Spleen (tissue), 11 donors: ENCODE measurements around the gene ARL11. TPM values are rescaled to one million over a fixed set of nuclear protein-coding genes. Genes with fewer than 3 reads are reported as not detected.

ENCODE experiments used
- DNase-seq: peaks from one replicate; pipeline ENCODE4 v3.0.0-alpha.2; 2020
- H3K27ac ChIP-seq, 8 donors: fragments of 200-600 bp; sonication (generic) in 7 of 8; 1 replicate in 4 of 8; 2 replicates in 4 of 8; pipeline versions ENCODE4 v1.5.0 to v1.8.0; 2016 to 2021; ENCODE audit warnings: inconsistent platforms in 4 of 8, mild to moderate bottlenecking in 4 of 8, moderate library complexity in 1 of 8
- H3K27me3 ChIP-seq, 7 donors: fragments of 200-600 bp; sonication (generic) in 6 of 7; replicated peaks in 1 of 7; 1 replicate in 4 of 7; 2 replicates in 3 of 7; pipeline versions ENCODE4 v1.5.0 to v1.8.0; 2016 to 2021; ENCODE audit warnings: inconsistent platforms in 3 of 7, mild to moderate bottlenecking in 1 of 7
- H3K36me3 ChIP-seq, 6 donors: fragments of 200-600 bp; sonication (generic) in 5 of 6; 1 replicate in 4 of 6; 2 replicates in 2 of 6; pipeline versions ENCODE4 v1.5.0 to v1.8.0; 2016 to 2021; ENCODE audit warnings: inconsistent platforms in 2 of 6
- H3K4me1 ChIP-seq, 6 donors: fragments of 200-600 bp; sonication (generic) in 5 of 6; 1 replicate in 3 of 6; 2 replicates in 3 of 6; pipeline versions ENCODE4 v1.5.0 to v1.8.0; 2016 to 2021; ENCODE audit warnings: inconsistent platforms in 3 of 6
- H3K4me3 ChIP-seq, 8 donors: fragments of 200-600 bp; sonication (generic) in 7 of 8; 1 replicate in 4 of 8; 2 replicates in 4 of 8; pipeline versions ENCODE4 v1.5.0 to v1.8.0; 2016 to 2021; ENCODE audit warnings: inconsistent platforms in 4 of 8, mild to moderate bottlenecking in 4 of 8, moderate library complexity in 2 of 8
- H3K9me3 ChIP-seq, 8 donors: fragments of 200-600 bp; sonication (generic) in 7 of 8; 1 replicate in 4 of 8; 2 replicates in 4 of 8; pipeline versions ENCODE4 v1.5.0 to v1.8.0; 2016 to 2021; ENCODE audit warnings: inconsistent platforms in 4 of 8
- CTCF ChIP-seq, 11 experiments: fragments of 200-600 bp in 7 of 11; fragments of 450-650 bp in 4 of 11; sonication (generic) in 4 of 11; IDR thresholded peaks in 8 of 11; conservative IDR thresholded peaks in 3 of 11; 1 replicate in 7 of 11; 2 replicates in 4 of 11; pipeline versions ENCODE4 v1.4.0 to v1.8.0; 2016 to 2021; ENCODE audit warnings: antibody characterized with exemption in 11 of 11, inconsistent platforms in 4 of 11, mild to moderate bottlenecking in 1 of 11
- POLR2A ChIP-seq, 3 donors: fragments of 450-650 bp; IDR thresholded peaks; one replicate each; pipeline ENCODE4 v1.5.1; 2017; ENCODE audit warnings: antibody characterized with exemption in 3 of 3, mild to moderate bottlenecking in 1 of 3
- POLR2AphosphoS5 ChIP-seq, 3 donors: sonication (generic); formaldehyde crosslinking; IDR thresholded peaks; one replicate each; pipeline ENCODE4 v1.5.1; 2017; ENCODE audit warnings: antibody characterized with exemption in 3 of 3
- WGBS, 5 donors: extraction: QIAGEN DNeasy Blood & Tissue Kit in 3 of 5; methylation state at CpG; one replicate each; pipeline versions ENCODE4 v1.1.5 to v1.1.7; 2013 to 2018; 5-methylcytosine and 5-hydroxymethylcytosine counted together
- intact Hi-C: fragments of 100-400 bp; cut with DNase I; formaldehyde crosslinking; loops from one replicate; pipeline ENCODE4 v1.15.0; 2023; ENCODE audit warnings: low total_unique reads
- polyA plus RNA-seq, 3 donors: library from polyadenylated mRNA; stranded (reverse); fragments of 200-250 nt; gene quantifications; one replicate each; pipeline ENCODE4 v1.2.1, GENCODE V29; 2013
- total RNA-seq, 7 donors: library from RNA; depleted of rRNA in 3 of 7; stranded (reverse); fragments of >200 nt in 3 of 7; fragmentation: NEBNext Ultra II Directional in 4 of 7; extraction: Animal tissue kit (Norgen Biotek cat#: 25700) in 4 of 7; gene quantifications; one replicate each; pipeline versions ENCODE4 v1.1.0 to v1.2.1, GENCODE V29; 2016 to 2021
- donor health status: healthy with polysubstance abuse.
- donor health status: DM: no; HTN: no; CAD: no; lungs with moderate emphysema.
- donor health status: DM: no; HTN: no; CAD: no.
- donor health status: Bipolar disorder and iron deficiency.
- donor health status: healthy.
- donor health status: DM: no; HTN: no; CAD: no.
- donor health status: DM: yes; HTN: yes; CAD: no.

The ARL11 gene
- total and polyA plus RNA-seq, 10 donors, result 4.7 to 15.7 (median 11.6) TPM

GRCh38 chr13:49657241-49657641, 28.9 kb downstream of the ARL11 start:
- TF ChIP-seq POLR2AphosphoS5 (IDR thresholded peaks at IDR 0.05) (no peak), CTCF (IDR thresholded peaks at IDR 0.05 in 8 of 11, conservative IDR thresholded peaks at IDR 0.05 in 3 of 11) (no peak), POLR2A (IDR thresholded peaks at IDR 0.05) (no peak)
- peaks cover 0 to 31% (median 2%) of the 10 kb centered on the region in 6 donors for H3K36me3 ChIP-seq
- WGBS, 5 donors, result 92 to 95% (median 93%) methylated on average over 9 of the region's 9 CpGs
- H3K4me3 ChIP-seq, result no peak overlapping the region
- no peaks in the 10 kb centered on the region for H3K27me3 ChIP-seq
- no peaks in the 10 kb centered on the region for H3K9me3 ChIP-seq
- peaks cover 0 to 6% (median 0%) of the 10 kb centered on the region in 6 donors for H3K4me1 ChIP-seq
- H3K27ac ChIP-seq, result no peak overlapping the region
- no peak for DNase-seq
- intact Hi-C loops, result no loop called here

- no peaks in the 10 kb centered on the region for H3K27me3 ChIP-seq
- no peak for TF ChIP-seq POLR2A (IDR thresholded peaks at IDR 0.05)
- no peak for TF ChIP-seq POLR2AphosphoS5 (IDR thresholded peaks at IDR 0.05)
- no peak for TF ChIP-seq CTCF (IDR thresholded peaks at IDR 0.05 in 8 of 11, conservative IDR thresholded peaks at IDR 0.05 in 3 of 11)
- no peaks in the 10 kb centered on the region for H3K9me3 ChIP-seq
- no peak overlapping the region for H3K27ac ChIP-seq
- intact Hi-C loops, result loop anchor here (5.0 kb wide), 1 partner anchor 183 kb away; no protein-coding TSS in a partner anchor
- no peak for DNase-seq
- H3K4me3 ChIP-seq, result no peak overlapping the region
- WGBS, 5 donors, result 86 to 91% (median 89%) methylated on average over 4 of the region's 4 CpGs
- H3K4me1 ChIP-seq, result peaks cover 0 to 1% (median 0%) of the 10 kb centered on the region in 6 donors
- H3K36me3 ChIP-seq, result peaks cover 0 to 65% (median 16%) of the 10 kb centered on the region in 6 donors
These were observed 36.3 kb downstream of the ARL11 start for GRCh38 chr13:49664606-49665005.

GRCh38 chr13:49667773-49668172, 39.5 kb downstream of the ARL11 start:
- 77 to 95% (median 87%) methylated on average over 2 of the region's 2 CpGs for WGBS, 5 donors
- H3K4me3 ChIP-seq, result no peak overlapping the region
- no peaks in the 10 kb centered on the region for H3K9me3 ChIP-seq
- H3K27ac ChIP-seq, result no peak overlapping the region
- H3K4me1 ChIP-seq, result peaks cover 0 to 15% (median 0%) of the 10 kb centered on the region in 6 donors
- TF ChIP-seq POLR2AphosphoS5 (IDR thresholded peaks at IDR 0.05), result no peak
- no peak for TF ChIP-seq CTCF (IDR thresholded peaks at IDR 0.05 in 8 of 11, conservative IDR thresholded peaks at IDR 0.05 in 3 of 11)
- no peak for TF ChIP-seq POLR2A (IDR thresholded peaks at IDR 0.05)
- DNase-seq, result no peak
- peaks cover 0 to 35% (median 16%) of the 10 kb centered on the region in 6 donors for H3K36me3 ChIP-seq
- intact Hi-C loops, result loop anchor here (5.0 kb wide), 1 partner anchor 180 kb away; no protein-coding TSS in a partner anchor
- no peaks in the 10 kb centered on the region for H3K27me3 ChIP-seq

GRCh38 chr13:49669735-49670309, 41.5 kb downstream of the ARL11 start:
- intact Hi-C loops, result loop anchor here (5.0 kb wide), 1 partner anchor 177 kb away; no protein-coding TSS in a partner anchor
- Histone ChIP-seq H3K4me1 (peaks cover 0 to 15% (median 0%) of the 10 kb centered on the region in 6 donors), H3K27ac (no peak overlapping the region), H3K36me3 (peaks cover 0 to 29% (median 16%) of the 10 kb centered on the region in 6 donors), H3K4me3 (no peak overlapping the region), H3K27me3 (no peaks in the 10 kb centered on the region), H3K9me3 (no peaks in the 10 kb centered on the region)
- no peak for DNase-seq
- TF ChIP-seq POLR2A (IDR thresholded peaks at IDR 0.05) (no peak), POLR2AphosphoS5 (IDR thresholded peaks at IDR 0.05) (no peak), CTCF (IDR thresholded peaks at IDR 0.05 in 8 of 11, conservative IDR thresholded peaks at IDR 0.05 in 3 of 11) (peak in 9 of 11 experiments; percentile 17 to 71 (median 32))
- 49 to 78% (median 68%) methylated on average over 5 of the region's 5 CpGs for WGBS, 5 donors
